K562 (cell line): ENCODE data around the gene KCNG4. TPM values are rescaled to one million over a fixed set of nuclear protein-coding genes. Genes with fewer than 3 reads are reported as not detected.

Experiments
- ATAC-seq: fragments of 200-7000 bp; cut with Tn5 transposase; 3 replicates; pipeline ENCODE4 v1.9.1; 2020; ENCODE audit warnings: moderate library complexity
- BruUV-seq: library from RNA; stranded (reverse); fragments of 400-500 nt; replicated peaks from 2 replicates; lab custom pipeline; 2021; lab: Mats Ljungman, UMichigan
- CTCF ChIA-PET: fragments of 300-600 bp; formaldehyde crosslinking; extraction: SDS; loops from one replicate; lab custom pipeline; 2021; ENCODE audit warnings: low intra/inter-chr PET ratio; lab: Yijun Ruan, JAX
- POLR2A ChIA-PET: fragments of 300-600, 350-650 bp; sonication (Branson Sonifier 250); formaldehyde crosslinking; extraction: SDS; loops from one replicate; lab custom pipeline; 2021; ENCODE audit warnings: antibody characterized with exemption, inconsistent platforms; lab: Yijun Ruan, JAX
- DNase-seq, 4 experiments: peaks; one replicate each; pipeline versions ENCODE4 v3.0.0 to v3.0.0-alpha.2; 2011 to 2018; ENCODE audit warnings: low spot score in 3 of 4, mixed read lengths in 3 of 4; ENCODE audit errors: extremely low read depth in 1 of 4
- FAIRE-seq: peaks from 2 replicates; lab custom pipeline; 2011; peaks lifted over from hg19 to GRCh38; lab: Jason Lieb, UNC
- H2AFZ ChIP-seq: 2 replicates; pipeline ENCODE4 v1.6.0; 2011; ENCODE audit warnings: low read depth, low read length, control low read depth, inconsistent platforms
- H3K27ac ChIP-seq: fragments of 200-600 bp; 3 replicates; pipeline ENCODE4 v1.8.0; 2011; ENCODE audit warnings: low read depth, mild to moderate bottlenecking, control low read depth, inconsistent platforms, low read length, moderate library complexity, mixed read lengths; ENCODE audit errors: extremely low read depth
- H3K27me3 ChIP-seq, 2 experiments: fragments of 300-600 bp in 1 of 2; 2 replicates in 1 of 2; 3 replicates in 1 of 2; pipeline versions ENCODE4 v1.6.0 to v1.8.0; 2011; ENCODE audit warnings: inconsistent platforms in 2 of 2, low read length in 2 of 2, mild to moderate bottlenecking in 1 of 2, mixed read lengths in 1 of 2, moderate library complexity in 1 of 2; ENCODE audit not compliant: control insufficient read depth in 2 of 2, insufficient read depth in 2 of 2
- H3K36me3 ChIP-seq: fragments of 300-600 bp; 3 replicates; pipeline ENCODE4 v1.8.0; 2011; ENCODE audit warnings: mild to moderate bottlenecking, low read length, inconsistent platforms; ENCODE audit not compliant: control insufficient read depth, insufficient read depth
- H3K4me1 ChIP-seq, 2 experiments: fragments of 200-600 bp in 1 of 2; replicated peaks in 1 of 2; 2 replicates in 1 of 2; 3 replicates in 1 of 2; pipeline versions ENCODE4 v1.5.1 to v1.8.0; 2011; ENCODE audit warnings: inconsistent platforms in 2 of 2, low read length in 2 of 2, mild to moderate bottlenecking in 1 of 2, mixed read lengths in 1 of 2, moderate library complexity in 1 of 2; ENCODE audit not compliant: control insufficient read depth in 2 of 2, insufficient read depth in 2 of 2
- H3K4me2 ChIP-seq: 2 replicates; pipeline ENCODE4 v1.6.1; 2011; ENCODE audit warnings: low read length, control low read depth, inconsistent platforms, mixed read lengths; ENCODE audit not compliant: insufficient read depth
- H3K4me3 ChIP-seq: fragments of 200-600 bp; sonication (generic), shearing (Covaris generic); 2 replicates; pipeline ENCODE4 v1.5.1; 2016; ENCODE audit warnings: control low read depth, inconsistent platforms
- H3K79me2 ChIP-seq: fragments of 200-600 bp; 3 replicates; pipeline ENCODE4 v1.8.0; 2011; ENCODE audit warnings: low read length, inconsistent platforms; ENCODE audit not compliant: control insufficient read depth, insufficient read depth
- H3K9ac ChIP-seq, 2 experiments: 2 replicates each; pipeline versions ENCODE4 v1.6.0 to v1.6.1; 2011; ENCODE audit warnings: low read depth in 2 of 2, low read length in 2 of 2, control low read depth in 1 of 2, inconsistent platforms in 1 of 2, mild to moderate bottlenecking in 1 of 2, mixed read lengths in 1 of 2; ENCODE audit not compliant: insufficient read depth in 1 of 2
- H3K9me1 ChIP-seq: one replicate; pipeline ENCODE4 v1.6.0; 2011; ENCODE audit warnings: inconsistent platforms, mild to moderate bottlenecking, low read length, moderate library complexity; ENCODE audit not compliant: control insufficient read depth, insufficient read depth
- H3K9me3 ChIP-seq: replicated peaks from 2 replicates; pipeline ENCODE4 v1.5.1; 2011; ENCODE audit warnings: low read depth, low read length, inconsistent platforms; ENCODE audit not compliant: control insufficient read depth, insufficient read depth
- H4K20me1 ChIP-seq: replicated peaks from 2 replicates; pipeline ENCODE4 v1.6.1; 2011; ENCODE audit warnings: low read length, inconsistent platforms, mixed read lengths; ENCODE audit not compliant: control insufficient read depth, insufficient read depth
- BCOR ChIP-seq: fragments of 450-650 bp; IDR thresholded peaks from 2 replicates; pipeline ENCODE4 v1.6.1; 2016
- CHD1 ChIP-seq: fragments of 200-600 bp; sonication (generic); IDR thresholded peaks from one replicate; pipeline ENCODE4 v1.6.1; 2012; ENCODE audit warnings: mild to moderate bottlenecking, moderate library complexity, low read length, inconsistent platforms
- GATA2 ChIP-seq: sonication (generic); formaldehyde crosslinking; IDR thresholded peaks from 2 replicates; pipeline ENCODE4 v1.4.0; 2020; ENCODE audit warnings: mild to moderate bottlenecking, missing genetic modification reagents
- NUFIP1 ChIP-seq: fragments of 450-650 bp; IDR thresholded peaks from 2 replicates; pipeline ENCODE4 v1.6.1; 2018; ENCODE audit not compliant: partially characterized antibody
- POLR3G ChIP-seq: IDR thresholded peaks from 2 replicates; pipeline ENCODE4 v1.6.1; 2011; ENCODE audit not compliant: insufficient read length, insufficient replicate concordance; ENCODE audit errors: extremely low read depth
- RBM17 ChIP-seq: fragments of 200-400 bp; formaldehyde crosslinking; IDR thresholded peaks from 2 replicates; pipeline ENCODE4 v1.6.1; 2017; ENCODE audit warnings: low read depth, mild to moderate bottlenecking, low read length, borderline replicate concordance
- RNF2 ChIP-seq: sonication (generic); IDR thresholded peaks from 2 replicates; pipeline ENCODE4 v1.6.1; 2016
- U2AF2 ChIP-seq: fragments of 200-400 bp; formaldehyde crosslinking; optimal IDR thresholded peaks from 2 replicates; pipeline ENCODE3; 2017; ENCODE audit warnings: low read depth, mild to moderate bottlenecking, low read length
- XRCC3 ChIP-seq: fragments of 450-650 bp; IDR thresholded peaks from 2 replicates; pipeline ENCODE4 v1.6.1; 2017; ENCODE audit warnings: mild to moderate bottlenecking, moderate library complexity
- ZBED1 ChIP-seq: IDR thresholded peaks from 2 replicates; pipeline ENCODE4 v1.6.1; 2014
- ZNF3 ChIP-seq: fragments of 250-450 bp; sonication (Bioruptor Pico); IDR thresholded peaks from 2 replicates; pipeline ENCODE4 v1.5.0; 2021; ENCODE audit warnings: mild to moderate bottlenecking, moderate library complexity
- ZNF507 ChIP-seq: conservative IDR thresholded peaks from 2 replicates; pipeline ENCODE4 v1.6.1; 2017; ENCODE audit warnings: missing genetic modification characterization, missing compliant biosample characterization
- ZNF695 ChIP-seq: fragments of 450-650 bp; formaldehyde crosslinking; IDR thresholded peaks from 2 replicates; pipeline ENCODE4 v1.4.0; 2020; ENCODE audit warnings: mild to moderate bottlenecking, moderate library complexity
- WGBS: fragments of 100-300 bp; shearing (Covaris generic); methylation state at CpG from one replicate; pipeline ENCODE4 v1.1.6; 2016; ENCODE audit warnings: low coverage, mixed read lengths; ENCODE audit not compliant: insufficient coverage; ENCODE audit errors: missing lambda C conversion rate; 5-methylcytosine and 5-hydroxymethylcytosine counted together
- in situ Hi-C: fragments of 300-500 bp; cut with MboI; formaldehyde crosslinking; loops from 4 replicates; pipeline ENCODE4 v1.15.0; 2018; ENCODE audit warnings: inconsistent platforms, mixed read lengths
- intact Hi-C: fragments of 100-400 bp; cut with micrococcal nuclease; formaldehyde crosslinking; loops from 2 replicates; pipeline ENCODE4 v1.14.2; 2022
- polyA plus RNA-seq, 8 experiments: library from polyadenylated mRNA; depleted of rRNA in 4 of 8; stranded (reverse) in 5 of 8; unstranded in 3 of 8; fragments of >200 nt; fragmentation: Nextera tagmentation in 2 of 8; fragmentation: Illumina TruSeq in 1 of 8; extraction: Ambion mirVana in 2 of 8; extraction: Trizol in 1 of 8; gene quantifications; 2 replicates each; pipeline versions ENCODE4 v1.2.1 to v1.2.3, GENCODE V29; 2011 to 2014; ENCODE audit warnings: inconsistent platforms in 1 of 8, missing spikeins in 1 of 8
- total RNA-seq, 7 experiments: library from RNA; depleted of rRNA in 6 of 7; stranded (reverse); fragments of >200 nt in 6 of 7; fragmentation: Illumina TruSeq in 2 of 7; extraction: Trizol in 2 of 7; gene quantifications; 2 replicates each; pipeline versions ENCODE4 v1.2.1 to v1.2.3, GENCODE V29; 2011 to 2021; ENCODE audit warnings: low replicate concordance in 1 of 7
- TF ChIP-seq, protein P1 (sequence below): fragments of 450-650 bp; IDR thresholded peaks from 2 replicates; pipeline ENCODE4 v1.6.1; 2016; ENCODE audit warnings: borderline replicate concordance

The KCNG4 gene
- total and polyA plus RNA-seq, 9 of the 15 experiments (the other 6 are each of a cell fraction or from before 2014, with no cell fraction given) = not detected

DNA sequence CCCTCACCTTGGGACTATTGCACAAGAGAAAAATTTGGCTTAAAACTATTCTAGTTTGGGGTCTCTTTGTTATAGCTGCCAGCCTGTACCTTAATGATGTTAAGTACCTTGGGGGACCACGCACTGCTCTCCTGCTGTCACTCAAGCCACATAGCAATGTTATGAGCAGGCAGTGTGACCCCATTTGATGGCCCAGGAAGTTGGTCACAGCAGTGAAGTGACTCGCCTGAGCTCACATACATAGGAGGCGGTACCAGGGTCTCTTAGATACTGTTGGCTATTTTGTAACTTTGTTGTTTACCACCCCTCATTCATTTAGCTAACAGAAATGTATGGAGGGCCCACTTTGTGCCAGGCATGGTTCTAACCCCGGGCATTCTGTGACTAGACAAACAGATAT lies 16.4 kb downstream of the KCNG4 start:
- in situ Hi-C loops = no loop called here
- H3K9ac ChIP-seq = no peak overlapping the region
- H3K79me2 ChIP-seq = no peaks in the 10 kb centered on the region
- no peaks in the 10 kb centered on the region for H3K9me3 ChIP-seq
- WGBS = 0% methylated on average over 4 of the region's 4 CpGs
- H3K4me2 ChIP-seq = no peak overlapping the region
- TF ChIP-seq ZNF3 (CRISPR knock-in tag) (no peak), ZNF695 (CRISPR knock-in tag) (no peak), RNF2 (no peak), CHD1 (no peak), BCOR (no peak), ZNF507 (tag) (no peak), U2AF2 (no peak), POLR3G (no peak), ZBED1 (no peak), GATA2 (CRISPR knock-in tag) (no peak), RBM17 (no peak), NUFIP1 (no peak), XRCC3 (no peak)
- TF ChIP-seq, protein P1, sequence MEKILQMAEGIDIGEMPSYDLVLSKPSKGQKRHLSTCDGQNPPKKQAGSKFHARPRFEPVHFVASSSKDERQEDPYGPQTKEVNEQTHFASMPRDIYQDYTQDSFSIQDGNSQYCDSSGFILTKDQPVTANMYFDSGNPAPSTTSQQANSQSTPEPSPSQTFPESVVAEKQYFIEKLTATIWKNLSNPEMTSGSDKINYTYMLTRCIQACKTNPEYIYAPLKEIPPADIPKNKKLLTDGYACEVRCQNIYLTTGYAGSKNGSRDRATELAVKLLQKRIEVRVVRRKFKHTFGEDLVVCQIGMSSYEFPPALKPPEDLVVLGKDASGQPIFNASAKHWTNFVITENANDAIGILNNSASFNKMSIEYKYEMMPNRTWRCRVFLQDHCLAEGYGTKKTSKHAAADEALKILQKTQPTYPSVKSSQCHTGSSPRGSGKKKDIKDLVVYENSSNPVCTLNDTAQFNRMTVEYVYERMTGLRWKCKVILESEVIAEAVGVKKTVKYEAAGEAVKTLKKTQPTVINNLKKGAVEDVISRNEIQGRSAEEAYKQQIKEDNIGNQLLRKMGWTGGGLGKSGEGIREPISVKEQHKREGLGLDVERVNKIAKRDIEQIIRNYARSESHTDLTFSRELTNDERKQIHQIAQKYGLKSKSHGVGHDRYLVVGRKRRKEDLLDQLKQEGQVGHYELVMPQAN = no peak
- H3K27ac ChIP-seq = no peak overlapping the region
- no peak for DNase-seq
- ATAC-seq = no peak
- no peak for FAIRE-seq
- no peak overlapping the region for H3K4me3 ChIP-seq
- peaks cover 8% of the 10 kb centered on the region; the same call in 1 of the 2 replicates for H4K20me1 ChIP-seq
- no peaks in the 10 kb centered on the region for H3K9me1 ChIP-seq
- H3K27me3 ChIP-seq = peaks cover 60 to 77% of the 10 kb centered on the region in 2 experiments
- no TSS peak for BruUV-seq
- no peaks in the 10 kb centered on the region for H3K36me3 ChIP-seq
- intact Hi-C loops = no loop called here
- no peak overlapping the region for H2AFZ ChIP-seq
- POLR2A ChIA-PET = no interaction called here
- H3K4me1 ChIP-seq = peaks cover 10 to 13% of the 10 kb centered on the region in 2 experiments
- CTCF ChIA-PET = no interaction called here
